ENCODE measurements around the gene C1orf198.

Gene C1orf198

GRCh38 chr1:230867903-230868735 lies at the start of gene C1orf198:
Gene C1orf198 (minus strand): TSS chr1:230868521. CDS start chr1:230868512, 9 bp downstream.
- peak; percentile 88 for DNase-seq

GRCh38 chr1:230917284-230918135 lies 49.2 kb upstream of the C1orf198 start:
- DNase-seq, result peak; percentile 88

- DNase-seq, result no peak
These were observed 48.4 kb upstream of the C1orf198 start for GRCh38 chr1:230916587-230917283.

- DNase-seq, result no peak
These were observed 46.8 kb upstream of the C1orf198 start for GRCh38 chr1:230915078-230915477.

- no peak for DNase-seq
These were observed 45.2 kb upstream of the C1orf198 start for GRCh38 chr1:230913496-230913895.

GRCh38 chr1:230910755-230911117 lies 42.4 kb upstream of the C1orf198 start:
- no peak for DNase-seq

GRCh38 chr1:230909974-230910754 lies 41.8 kb upstream of the C1orf198 start:
- DNase-seq, result no peak

- DNase-seq, result no peak
These were observed 39.3 kb upstream of the C1orf198 start for GRCh38 chr1:230907472-230908205.

- DNase-seq, result no peak
These were observed 37.9 kb upstream of the C1orf198 start for GRCh38 chr1:230906226-230906625.

- no peak for DNase-seq
These were observed 37.4 kb upstream of the C1orf198 start for GRCh38 chr1:230905733-230906132.

- DNase-seq, result no peak
These were observed 34.1 kb upstream of the C1orf198 start for GRCh38 chr1:230902349-230902923.

GRCh38 chr1:230901671-230902070 lies 33.4 kb upstream of the C1orf198 start:
- no peak for DNase-seq

GRCh38 chr1:230900984-230901383 lies 32.7 kb upstream of the C1orf198 start:
- DNase-seq, result no peak

GRCh38 chr1:230899841-230900251 lies 31.5 kb upstream of the C1orf198 start:
- no peak for DNase-seq

GRCh38 chr1:230898748-230899147 lies 30.4 kb upstream of the C1orf198 start:
- no peak for DNase-seq

GRCh38 chr1:230898144-230898543 lies 29.8 kb upstream of the C1orf198 start:
- DNase-seq, result no peak

- DNase-seq, result no peak
These were observed 28.5 kb upstream of the C1orf198 start for GRCh38 chr1:230896779-230897178.

GRCh38 chr1:230895452-230895851 lies 27.1 kb upstream of the C1orf198 start:
- no peak for DNase-seq

- no peak for DNase-seq
These were observed 26.3 kb upstream of the C1orf198 start for GRCh38 chr1:230894664-230895063.

- no peak for DNase-seq
These were observed 25.7 kb upstream of the C1orf198 start for GRCh38 chr1:230894032-230894431.

- no peak for DNase-seq
These were observed 23.7 kb upstream of the C1orf198 start for GRCh38 chr1:230892018-230892491.

Measured in NCI-H69 (cell line).